DMS 273 (cell line): ENCODE results near the gene IQCF2.
"Not testable (repeated sequence)": the region's sequence is repeated elsewhere in the genome, so short reads cannot be mapped to it uniquely, and the experiment has no call there.

ENCODE experiments used
- DNase-seq: peaks from one replicate; lab custom pipeline; 2025; ENCODE audit not compliant: unreplicated experiment; lab: John Stamatoyannopoulos, UW

Gene IQCF2

GRCh38 chr3:51876186-51876585 is 14.8 kb downstream of the IQCF2 start:
- DNase-seq: no peak

GRCh38 chr3:51879937-51880336 is 18.5 kb downstream of the IQCF2 start:
- no peak for DNase-seq

GRCh38 chr3:51886447-51886846 is 25.0 kb downstream of the IQCF2 start:
- DNase-seq: no peak

GRCh38 chr3:51887620-51888019 is 26.2 kb downstream of the IQCF2 start:
- no peak for DNase-seq

GRCh38 chr3:51888463-51889105 is 27.2 kb downstream of the IQCF2 start:
- no peak for DNase-seq

GRCh38 chr3:51891242-51892039 is 30.0 kb downstream of the IQCF2 start:
- no peak for DNase-seq

- DNase-seq: no peak
Measured at GRCh38 chr3:51894391-51894790, 33.0 kb downstream of the IQCF2 start.

GRCh38 chr3:51894939-51895338 is 33.5 kb downstream of the IQCF2 start:
- no peak for DNase-seq

- no peak for DNase-seq
Measured at GRCh38 chr3:51896607-51897305, 35.3 kb downstream of the IQCF2 start.

- DNase-seq: no peak
Measured at GRCh38 chr3:51897391-51897790, 36.0 kb downstream of the IQCF2 start.

- not testable (repeated sequence) for DNase-seq
Measured at GRCh38 chr3:51900043-51900442, 38.6 kb downstream of the IQCF2 start.

GRCh38 chr3:51902361-51902760 is 40.9 kb downstream of the IQCF2 start:
- not testable (repeated sequence) for DNase-seq

GRCh38 chr3:51904034-51904823 is 42.8 kb downstream of the IQCF2 start:
- DNase-seq: no peak

- no peak for DNase-seq
Measured at GRCh38 chr3:51908026-51908425, 46.6 kb downstream of the IQCF2 start.
